Astrocyte (in vitro differentiated cells and primary cell): ENCODE data around the gene EMD. TPM values are rescaled to one million over a fixed set of nuclear protein-coding genes. Genes with fewer than 3 reads are reported as not detected.
A peak's percentile ranks its signal among the peaks of the same experiment; 100 is the strongest.

Source experiments
- DNase-seq: peaks from one replicate; pipeline ENCODE4 v3.0.0-alpha.2; 2010; ENCODE audit warnings: low read depth
- FAIRE-seq: peaks from 2 replicates; lab custom pipeline; 2011; peaks lifted over from hg19 to GRCh38; lab: Jason Lieb, UNC
- H2AFZ ChIP-seq: 2 replicates; pipeline ENCODE4 v1.6.0; 2012; ENCODE audit warnings: low read depth, low read length, inconsistent platforms
- H3K27ac ChIP-seq: 2 replicates; pipeline ENCODE4 v1.5.1; 2011; ENCODE audit warnings: low read depth, low read length, inconsistent platforms
- H3K27me3 ChIP-seq: 2 replicates; pipeline ENCODE4 v1.6.0; 2011; ENCODE audit warnings: low read length, inconsistent platforms; ENCODE audit not compliant: insufficient read depth
- H3K36me3 ChIP-seq: 2 replicates; pipeline ENCODE4 v1.5.1; 2011; ENCODE audit warnings: low read length, inconsistent platforms; ENCODE audit not compliant: insufficient read depth
- H3K4me1 ChIP-seq: 2 replicates; pipeline ENCODE4 v1.5.1; 2011; ENCODE audit warnings: low read length, inconsistent platforms; ENCODE audit not compliant: insufficient read depth
- H3K4me2 ChIP-seq: 2 replicates; pipeline ENCODE4 v1.6.0; 2012; ENCODE audit warnings: low read length, inconsistent platforms
- H3K4me3 ChIP-seq: 2 replicates; pipeline ENCODE4 v1.5.1; 2011; ENCODE audit warnings: low read depth, mild to moderate bottlenecking, low read length, inconsistent platforms; ENCODE audit not compliant: insufficient read depth
- H3K79me2 ChIP-seq: 2 replicates; pipeline ENCODE4 v1.6.0; 2012; ENCODE audit warnings: mild to moderate bottlenecking, low read length, inconsistent platforms; ENCODE audit not compliant: insufficient read depth
- H3K9ac ChIP-seq: 2 replicates; pipeline ENCODE4 v1.6.0; 2012; ENCODE audit warnings: mild to moderate bottlenecking, low read length, inconsistent platforms
- H3K9me3 ChIP-seq: 2 replicates; pipeline ENCODE4 v1.5.1; 2012; ENCODE audit warnings: low read depth, mild to moderate bottlenecking, low read length, inconsistent platforms; ENCODE audit not compliant: insufficient read depth
- H4K20me1 ChIP-seq: 2 replicates; pipeline ENCODE4 v1.6.0; 2012; ENCODE audit warnings: low read length, inconsistent platforms; ENCODE audit not compliant: insufficient read depth
- H3K27ac Mint-ChIP-seq: one replicate; pipeline ENCODE4 v1.8.0; 2021; ENCODE audit warnings: mild to moderate bottlenecking, mixed read lengths; ENCODE audit not compliant: unreplicated experiment
- H3K27me3 Mint-ChIP-seq: one replicate; pipeline ENCODE4 v1.8.0; 2021; ENCODE audit warnings: low read depth, mixed read lengths; ENCODE audit not compliant: unreplicated experiment
- H3K36me3 Mint-ChIP-seq: one replicate; pipeline ENCODE4 v1.8.0; 2021; ENCODE audit warnings: low read depth, mixed read lengths; ENCODE audit not compliant: unreplicated experiment
- H3K4me1 Mint-ChIP-seq: one replicate; pipeline ENCODE4 v1.8.0; 2021; ENCODE audit warnings: low read depth, mixed read lengths; ENCODE audit not compliant: unreplicated experiment
- H3K4me3 Mint-ChIP-seq: one replicate; pipeline ENCODE4 v1.8.0; 2021; ENCODE audit warnings: mild to moderate bottlenecking, moderate library complexity, mixed read lengths; ENCODE audit not compliant: unreplicated experiment
- H3K9me3 Mint-ChIP-seq: one replicate; pipeline ENCODE4 v1.8.0; 2021; ENCODE audit warnings: mild to moderate bottlenecking, mixed read lengths; ENCODE audit not compliant: unreplicated experiment
- EZH2 ChIP-seq: IDR thresholded peaks from 2 replicates; pipeline ENCODE4 v1.6.1; 2012; ENCODE audit warnings: mild to moderate bottlenecking, low read length, inconsistent platforms; ENCODE audit not compliant: insufficient read depth
- total RNA-seq: library from RNA; stranded (reverse); gene quantifications from 2 replicates; pipeline ENCODE4 v1.2.1, GENCODE V29; 2021
- TF ChIP-seq, protein P1 (sequence below): IDR thresholded peaks from 2 replicates; pipeline ENCODE4 v1.5.1; 2011; ENCODE audit warnings: low read depth, mild to moderate bottlenecking, inconsistent platforms, low read length, moderate library complexity; ENCODE audit not compliant: insufficient read depth

Gene EMD
- total RNA-seq, 1 donor from 2014 or later = 75.6 TPM

DNA sequence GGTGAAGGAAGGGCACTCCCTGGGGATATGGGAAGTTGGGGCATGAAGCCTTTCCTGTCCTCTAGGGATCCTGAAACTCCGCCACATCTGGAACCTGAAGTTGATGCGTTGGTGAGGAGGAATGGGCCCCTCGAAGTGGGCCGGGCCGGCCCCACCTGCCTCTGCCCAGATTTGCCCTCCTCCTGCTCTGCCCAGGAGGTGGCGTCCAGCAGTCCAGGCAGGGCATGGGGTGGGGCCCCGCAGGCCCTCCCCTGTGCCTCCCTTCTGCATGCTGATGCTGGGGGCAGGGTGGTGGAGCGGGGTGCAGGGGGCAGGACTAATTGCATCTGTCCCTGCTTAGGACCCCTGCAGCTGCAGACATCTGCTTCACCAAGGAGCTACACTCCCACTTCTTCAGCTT, 34.0 kb downstream of the EMD start:
- Mint-ChIP-seq H3K27me3 (no peaks in the 10 kb centered on the region), H3K4me1 (peaks cover 2% of the 10 kb centered on the region), H3K36me3 (no peaks in the 10 kb centered on the region), H3K27ac (no peak overlapping the region), H3K4me3 (peak overlapping the region; percentile 27), H3K9me3 (no peaks in the 10 kb centered on the region)
- no peak overlapping the region for H3K9ac ChIP-seq
- no peak overlapping the region for H2AFZ ChIP-seq
- DNase-seq (no peak), FAIRE-seq (no peak)
- H3K4me1 ChIP-seq = peaks cover 17% of the 10 kb centered on the region
- no peaks in the 10 kb centered on the region for H3K36me3 ChIP-seq
- H3K27me3 ChIP-seq = no peaks in the 10 kb centered on the region
- H3K9me3 ChIP-seq = no peaks in the 10 kb centered on the region
- no peaks in the 10 kb centered on the region for H4K20me1 ChIP-seq
- no peak overlapping the region for H3K4me2 ChIP-seq
- H3K27ac ChIP-seq = no peak overlapping the region
- TF ChIP-seq, protein P1, sequence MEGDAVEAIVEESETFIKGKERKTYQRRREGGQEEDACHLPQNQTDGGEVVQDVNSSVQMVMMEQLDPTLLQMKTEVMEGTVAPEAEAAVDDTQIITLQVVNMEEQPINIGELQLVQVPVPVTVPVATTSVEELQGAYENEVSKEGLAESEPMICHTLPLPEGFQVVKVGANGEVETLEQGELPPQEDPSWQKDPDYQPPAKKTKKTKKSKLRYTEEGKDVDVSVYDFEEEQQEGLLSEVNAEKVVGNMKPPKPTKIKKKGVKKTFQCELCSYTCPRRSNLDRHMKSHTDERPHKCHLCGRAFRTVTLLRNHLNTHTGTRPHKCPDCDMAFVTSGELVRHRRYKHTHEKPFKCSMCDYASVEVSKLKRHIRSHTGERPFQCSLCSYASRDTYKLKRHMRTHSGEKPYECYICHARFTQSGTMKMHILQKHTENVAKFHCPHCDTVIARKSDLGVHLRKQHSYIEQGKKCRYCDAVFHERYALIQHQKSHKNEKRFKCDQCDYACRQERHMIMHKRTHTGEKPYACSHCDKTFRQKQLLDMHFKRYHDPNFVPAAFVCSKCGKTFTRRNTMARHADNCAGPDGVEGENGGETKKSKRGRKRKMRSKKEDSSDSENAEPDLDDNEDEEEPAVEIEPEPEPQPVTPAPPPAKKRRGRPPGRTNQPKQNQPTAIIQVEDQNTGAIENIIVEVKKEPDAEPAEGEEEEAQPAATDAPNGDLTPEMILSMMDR = no peak
- peaks cover 14% of the 10 kb centered on the region for H3K79me2 ChIP-seq
- no peak overlapping the region for H3K4me3 ChIP-seq

DNA sequence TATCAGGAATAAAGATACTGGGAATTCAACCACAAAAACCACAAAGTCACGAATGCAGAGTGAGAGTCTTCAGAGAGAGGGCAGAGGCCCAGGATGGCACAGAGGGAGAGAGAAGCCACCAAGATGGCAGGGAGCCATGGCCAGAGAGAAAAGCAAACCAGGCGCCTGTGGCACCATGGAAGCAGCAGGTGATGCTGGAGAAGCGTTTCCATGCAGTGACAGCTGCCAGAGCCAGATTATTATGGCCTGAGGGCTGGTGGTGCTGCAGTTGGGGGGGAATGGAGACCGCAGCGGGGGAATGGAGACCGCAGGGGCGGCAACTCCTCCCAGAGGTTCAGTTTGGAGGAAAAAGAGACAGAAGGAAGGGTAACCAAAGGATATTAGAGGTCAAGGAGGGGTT, 38.1 kb downstream of the EMD start:
- H3K4me3 ChIP-seq = no peak overlapping the region
- no peak for FAIRE-seq
- Mint-ChIP-seq H3K4me3 (no peak overlapping the region), H3K36me3 (no peaks in the 10 kb centered on the region), H3K9me3 (no peaks in the 10 kb centered on the region), H3K27me3 (no peaks in the 10 kb centered on the region), H3K27ac (no peak overlapping the region), H3K4me1 (no peaks in the 10 kb centered on the region)
- no peak overlapping the region for H3K4me2 ChIP-seq
- no peaks in the 10 kb centered on the region for H3K79me2 ChIP-seq
- H3K27me3 ChIP-seq = no peaks in the 10 kb centered on the region
- no peak overlapping the region for H2AFZ ChIP-seq
- peaks cover 3% of the 10 kb centered on the region for H3K4me1 ChIP-seq
- H3K9ac ChIP-seq = no peak overlapping the region
- no peak for DNase-seq
- TF ChIP-seq, protein P1 = no peak
- TF ChIP-seq EZH2 = no peak
- no peaks in the 10 kb centered on the region for H3K36me3 ChIP-seq
- no peaks in the 10 kb centered on the region for H4K20me1 ChIP-seq
- H3K9me3 ChIP-seq = no peaks in the 10 kb centered on the region
- no peak overlapping the region for H3K27ac ChIP-seq

GRCh38 chrX:154419189-154419588, 40.1 kb downstream of the EMD start:
- no peak for TF ChIP-seq EZH2
- TF ChIP-seq, protein P1 = no peak
- Histone ChIP-seq H3K9ac (no peak overlapping the region), H3K36me3 (no peaks in the 10 kb centered on the region), H3K9me3 (no peaks in the 10 kb centered on the region), H3K27ac (no peak overlapping the region), H3K4me3 (no peak overlapping the region), H3K4me1 (no peaks in the 10 kb centered on the region), H3K4me2 (no peak overlapping the region), H3K79me2 (no peaks in the 10 kb centered on the region), H3K27me3 (no peaks in the 10 kb centered on the region), H4K20me1 (no peaks in the 10 kb centered on the region), H2AFZ (no peak overlapping the region)
- no peaks in the 10 kb centered on the region for H3K9me3 Mint-ChIP-seq
- H3K27ac Mint-ChIP-seq = no peak overlapping the region
- no peaks in the 10 kb centered on the region for H3K4me1 Mint-ChIP-seq
- DNase-seq = no peak
- no peak for FAIRE-seq
- H3K27me3 Mint-ChIP-seq = no peaks in the 10 kb centered on the region
- H3K4me3 Mint-ChIP-seq = no peak overlapping the region
- H3K36me3 Mint-ChIP-seq = no peaks in the 10 kb centered on the region
